Ascending aorta (tissue), 2 donors: Measurements from ENCODE around the gene OR2Y1. TPM values are rescaled to one million over a fixed set of nuclear protein-coding genes. Genes with fewer than 3 reads are reported as not detected.
A peak's percentile ranks its signal among the peaks of the same experiment; 100 is the strongest.

Experiments used
- DNase-seq, 2 donors: peaks; one replicate each; pipeline ENCODE4 v3.0.0-alpha.2; 2019; ENCODE audit warnings: low spot score in 2 of 2
- H3K27ac ChIP-seq, 2 donors: fragments of 200-600 bp; sonication (generic); one replicate each; pipeline ENCODE4 v1.5.1; 2016 to 2017; ENCODE audit warnings: mild to moderate bottlenecking in 1 of 2
- H3K27me3 ChIP-seq: fragments of 200-600 bp; sonication (generic); one replicate; pipeline ENCODE4 v1.5.1; 2017
- H3K36me3 ChIP-seq, 2 donors: fragments of 200-600 bp; sonication (generic); one replicate each; pipeline ENCODE4 v1.5.1; 2016
- H3K4me1 ChIP-seq, 2 donors: fragments of 200-600 bp; sonication (generic); one replicate each; pipeline ENCODE4 v1.5.1; 2016 to 2017; ENCODE audit warnings: mild to moderate bottlenecking in 1 of 2
- H3K4me3 ChIP-seq, 2 donors: fragments of 200-600 bp; sonication (generic); one replicate each; pipeline ENCODE4 v1.5.1; 2016 to 2017; ENCODE audit warnings: mild to moderate bottlenecking in 1 of 2
- H3K9me3 ChIP-seq, 2 donors: fragments of 200-600 bp; sonication (generic); one replicate each; pipeline ENCODE4 v1.5.1; 2016
- intact Hi-C: fragments of 100-400 bp; cut with DNase I; formaldehyde crosslinking; loops from one replicate; pipeline ENCODE4 v1.15.1; 2023
- total RNA-seq: library from RNA; depleted of rRNA; stranded (reverse); fragments of >200 nt; gene quantifications from one replicate; pipeline ENCODE4 v1.1.0, GENCODE V29; 2016
- TF ChIP-seq, protein P1 (sequence below), 3 experiments: fragments of 200-600 bp in 2 of 3; fragments of 450-650 bp in 1 of 3; sonication (generic) in 2 of 3; IDR thresholded peaks; one replicate each; pipeline ENCODE4 v1.5.1; 2016 to 2019; ENCODE audit warnings: antibody characterized with exemption in 3 of 3, mild to moderate bottlenecking in 1 of 3, moderate library complexity in 1 of 3

The OR2Y1 gene
- total RNA-seq, 1 donor from 2014 or later = not detected

DNA sequence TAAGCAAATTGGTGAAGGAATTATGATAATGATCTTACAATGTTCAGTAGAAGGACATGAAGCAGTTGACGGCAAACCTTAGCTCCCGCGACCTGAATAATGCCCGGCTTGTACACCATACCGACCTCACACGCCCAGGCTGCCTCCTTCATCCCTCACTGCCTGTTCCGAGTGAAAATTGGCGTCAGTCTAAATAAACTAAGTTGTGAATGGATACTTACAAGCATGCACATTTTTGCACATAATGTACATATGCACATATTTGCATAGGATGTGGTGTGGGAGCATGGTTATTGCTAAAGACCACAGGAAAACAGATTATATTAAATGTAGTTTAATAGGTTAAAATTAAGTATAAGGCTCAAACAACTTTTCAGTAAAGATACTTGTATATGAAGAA is 14.9 kb downstream of the OR2Y1 start:
- TF ChIP-seq, protein P1, sequence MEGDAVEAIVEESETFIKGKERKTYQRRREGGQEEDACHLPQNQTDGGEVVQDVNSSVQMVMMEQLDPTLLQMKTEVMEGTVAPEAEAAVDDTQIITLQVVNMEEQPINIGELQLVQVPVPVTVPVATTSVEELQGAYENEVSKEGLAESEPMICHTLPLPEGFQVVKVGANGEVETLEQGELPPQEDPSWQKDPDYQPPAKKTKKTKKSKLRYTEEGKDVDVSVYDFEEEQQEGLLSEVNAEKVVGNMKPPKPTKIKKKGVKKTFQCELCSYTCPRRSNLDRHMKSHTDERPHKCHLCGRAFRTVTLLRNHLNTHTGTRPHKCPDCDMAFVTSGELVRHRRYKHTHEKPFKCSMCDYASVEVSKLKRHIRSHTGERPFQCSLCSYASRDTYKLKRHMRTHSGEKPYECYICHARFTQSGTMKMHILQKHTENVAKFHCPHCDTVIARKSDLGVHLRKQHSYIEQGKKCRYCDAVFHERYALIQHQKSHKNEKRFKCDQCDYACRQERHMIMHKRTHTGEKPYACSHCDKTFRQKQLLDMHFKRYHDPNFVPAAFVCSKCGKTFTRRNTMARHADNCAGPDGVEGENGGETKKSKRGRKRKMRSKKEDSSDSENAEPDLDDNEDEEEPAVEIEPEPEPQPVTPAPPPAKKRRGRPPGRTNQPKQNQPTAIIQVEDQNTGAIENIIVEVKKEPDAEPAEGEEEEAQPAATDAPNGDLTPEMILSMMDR (IDR thresholded peaks at IDR 0.05) = no peak
- no peak overlapping the region for H3K4me3 ChIP-seq
- no peaks in the 10 kb centered on the region for H3K4me1 ChIP-seq
- H3K27ac ChIP-seq = no peak overlapping the region
- DNase-seq = no peak
- H3K9me3 ChIP-seq = no peaks in the 10 kb centered on the region
- intact Hi-C loops = no loop called here
- no peaks in the 10 kb centered on the region for H3K36me3 ChIP-seq
- H3K27me3 ChIP-seq = no peaks in the 10 kb centered on the region

DNA sequence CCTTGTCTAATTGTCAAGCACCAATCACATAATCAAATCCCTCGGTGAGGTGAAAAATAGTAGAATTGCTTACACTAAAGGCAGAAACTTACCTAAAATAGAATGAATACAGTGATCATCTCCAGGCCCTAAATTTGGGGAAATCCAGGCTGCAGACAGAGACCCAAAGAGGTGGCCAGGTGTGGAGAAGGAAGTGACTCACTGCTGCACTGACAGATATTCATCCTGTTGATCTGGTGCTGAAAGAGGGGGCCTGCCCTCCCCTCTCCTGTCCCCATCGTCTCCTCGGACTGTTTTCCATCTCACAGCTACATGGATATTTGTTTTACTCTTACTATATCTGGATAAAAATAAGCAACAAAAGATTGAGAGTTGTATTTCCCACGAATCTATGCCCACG is 15.9 kb downstream of the OR2Y1 start:
- H3K36me3 ChIP-seq = no peaks in the 10 kb centered on the region
- H3K27ac ChIP-seq = no peak overlapping the region
- no peaks in the 10 kb centered on the region for H3K27me3 ChIP-seq
- intact Hi-C loops = no loop called here
- TF ChIP-seq, protein P1 (IDR thresholded peaks at IDR 0.05) = no peak
- no peaks in the 10 kb centered on the region for H3K9me3 ChIP-seq
- no peaks in the 10 kb centered on the region for H3K4me1 ChIP-seq
- DNase-seq = no peak
- H3K4me3 ChIP-seq = no peak overlapping the region

DNA sequence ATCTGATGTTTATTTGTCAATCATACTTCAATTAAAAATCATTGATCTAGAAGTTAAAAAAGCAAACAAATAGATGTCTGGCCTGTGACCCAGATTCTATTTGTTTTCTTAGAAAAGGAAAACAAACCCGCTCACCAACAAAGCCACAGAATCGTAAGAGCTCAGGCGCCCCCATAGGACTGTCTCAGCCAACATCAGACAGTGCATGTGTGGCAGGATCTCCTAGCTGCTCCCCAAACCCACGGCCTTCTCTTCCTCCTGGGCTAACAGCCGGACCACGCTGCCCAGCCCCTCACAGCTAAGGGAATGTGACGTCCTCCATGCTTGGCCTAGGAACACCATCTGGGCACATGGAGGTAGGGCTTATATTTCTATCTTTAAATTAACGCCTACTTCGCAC is 19.4 kb downstream of the OR2Y1 start:
- H3K36me3 ChIP-seq = no peaks in the 10 kb centered on the region
- intact Hi-C loops = no loop called here
- TF ChIP-seq, protein P1 (IDR thresholded peaks at IDR 0.05) = no peak
- no peaks in the 10 kb centered on the region for H3K27me3 ChIP-seq
- no peak overlapping the region for H3K4me3 ChIP-seq
- H3K4me1 ChIP-seq = no peaks in the 10 kb centered on the region
- no peaks in the 10 kb centered on the region for H3K9me3 ChIP-seq
- no peak overlapping the region for H3K27ac ChIP-seq
- no peak for DNase-seq

- no peaks in the 10 kb centered on the region for H3K27me3 ChIP-seq
- no peak overlapping the region for H3K4me3 ChIP-seq
- intact Hi-C loops = no loop called here
- DNase-seq = no peak
- TF ChIP-seq, protein P1 (IDR thresholded peaks at IDR 0.05) = no peak
- no peaks in the 10 kb centered on the region for H3K9me3 ChIP-seq
- H3K36me3 ChIP-seq = no peaks in the 10 kb centered on the region
- H3K27ac ChIP-seq = no peak overlapping the region
- no peaks in the 10 kb centered on the region for H3K4me1 ChIP-seq
These were observed 20.1 kb downstream of the OR2Y1 start for GRCh38 chr5:180719781-180720180.

DNA sequence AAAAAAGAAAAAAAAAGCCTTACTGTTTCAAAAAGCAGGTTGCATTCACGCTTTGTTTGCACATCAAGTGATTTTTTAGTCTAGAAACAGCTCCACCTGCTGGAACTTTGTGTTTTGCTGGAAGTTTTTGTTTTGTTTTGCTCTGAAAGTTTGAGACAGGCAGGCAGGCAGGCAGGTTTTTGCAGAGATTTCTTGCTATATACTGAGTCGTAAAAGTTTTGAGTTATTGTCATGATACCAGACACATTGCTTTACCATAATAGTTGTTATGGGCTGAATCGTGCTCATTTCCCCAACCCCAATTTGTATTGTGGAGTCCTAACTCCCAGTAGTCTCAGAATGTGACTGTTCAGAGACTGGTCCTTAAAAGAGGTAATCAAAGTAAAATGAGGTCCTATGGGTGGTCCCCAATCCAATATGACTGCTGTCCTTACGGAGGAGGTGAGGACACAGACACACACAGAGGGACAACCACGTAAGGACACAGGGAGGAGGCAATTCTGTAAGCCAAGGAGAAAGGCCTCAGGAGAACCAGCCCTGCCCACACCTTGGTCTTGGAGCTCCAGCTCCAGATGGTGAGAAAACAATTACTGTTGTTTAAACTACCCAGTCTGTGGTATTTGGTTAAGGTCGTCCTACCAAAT is 20.9 kb downstream of the OR2Y1 start:
- Histone ChIP-seq H3K4me3 (no peak overlapping the region), H3K36me3 (no peaks in the 10 kb centered on the region), H3K27ac (no peak overlapping the region), H3K4me1 (no peaks in the 10 kb centered on the region), H3K9me3 (no peaks in the 10 kb centered on the region), H3K27me3 (no peaks in the 10 kb centered on the region)
- intact Hi-C loops = no loop called here
- TF ChIP-seq, protein P1 (IDR thresholded peaks at IDR 0.05) = peak in 2 of 3 experiments; percentile 34 to 46
- DNase-seq = no peak

GRCh38 chr5:180717989-180718388 is 21.9 kb downstream of the OR2Y1 start:
- intact Hi-C loops = no loop called here
- Histone ChIP-seq H3K4me3 (no peak overlapping the region), H3K27ac (no peak overlapping the region), H3K4me1 (no peaks in the 10 kb centered on the region), H3K9me3 (no peaks in the 10 kb centered on the region), H3K27me3 (no peaks in the 10 kb centered on the region), H3K36me3 (no peaks in the 10 kb centered on the region)
- no peak for DNase-seq
- TF ChIP-seq, protein P1 (IDR thresholded peaks at IDR 0.05) = no peak
